ENCODE results near the gene VCP. TPM values are rescaled to one million over a fixed set of nuclear protein-coding genes. Genes with fewer than 3 reads are reported as not detected.
"Not testable (repeated sequence)": the region's sequence is repeated elsewhere in the genome, so short reads cannot be mapped to it uniquely, and the experiment has no call there.

Gene VCP
- total RNA-seq, 4 donors from 2014 or later = 129 to 185 (median 171) TPM

DNA sequence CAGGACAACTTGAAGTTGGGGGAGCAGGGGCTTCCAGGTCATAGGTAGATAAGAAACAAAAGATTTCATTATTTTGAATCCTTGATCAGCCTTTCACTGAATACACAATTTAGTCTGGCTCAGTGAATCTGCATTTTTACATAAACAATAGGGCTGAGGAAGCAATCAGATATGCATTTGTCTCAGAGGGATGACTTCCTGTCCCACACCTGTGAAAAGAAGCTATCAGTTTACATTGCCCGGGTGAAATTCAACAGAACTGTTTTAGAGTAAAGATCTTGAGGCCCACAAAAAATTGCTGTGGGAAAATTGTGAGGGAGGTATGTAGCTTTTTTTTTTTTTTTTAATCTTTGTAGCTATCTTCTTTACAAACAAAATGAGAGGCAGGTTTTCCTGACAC lies 44.6 kb downstream of the VCP start:
- no peak overlapping the region for H3K27ac ChIP-seq (replicated peaks in 1 of 4)
- no peak overlapping the region for H3K4me3 ChIP-seq
- no peaks in the 10 kb centered on the region for H3K27me3 ChIP-seq
- peaks cover 0 to 3% (median 0%) of the 10 kb centered on the region in 4 donors for H3K4me1 ChIP-seq
- intact Hi-C loops (cut with DNase I) = no loop called here
- H3K36me3 ChIP-seq = peaks cover 0 to 22% (median 12%) of the 10 kb centered on the region in 4 donors
- no peak for DNase-seq (ENCODE audit: extremely low spot score)
- H3K9me3 ChIP-seq = no peaks in the 10 kb centered on the region
- WGBS = 31% methylated on average over 1 of the region's 1 CpG
- TF ChIP-seq EP300 (IDR thresholded peaks at IDR 0.05) (no peak), CTCF (IDR thresholded peaks at IDR 0.05) (no peak), POLR2AphosphoS5 (IDR thresholded peaks at IDR 0.05) (no peak), POLR2A (IDR thresholded peaks at IDR 0.05; ENCODE audit: low read depth) (no peak)

DNA sequence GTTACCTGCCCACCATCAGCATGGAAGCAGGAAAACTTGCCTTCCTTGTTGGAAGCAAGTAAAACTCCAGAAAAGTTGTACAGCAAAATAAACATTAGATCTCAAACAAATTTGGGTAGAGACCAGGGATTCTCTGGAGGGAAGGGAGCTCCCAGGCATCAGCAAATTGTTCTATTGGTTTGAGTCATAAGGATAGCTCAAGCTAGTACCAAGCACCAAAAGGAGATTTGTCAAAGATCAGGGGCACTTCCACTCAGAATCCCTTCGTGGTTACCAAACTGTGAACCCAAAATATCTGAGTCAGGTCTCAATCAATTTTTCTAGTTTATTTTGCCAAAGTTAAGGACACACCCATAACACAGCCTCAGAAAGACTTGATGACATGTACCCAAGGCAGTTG lies 45.1 kb downstream of the VCP start:
- TF ChIP-seq CTCF (IDR thresholded peaks at IDR 0.05) (no peak), EP300 (IDR thresholded peaks at IDR 0.05) (no peak), POLR2AphosphoS5 (IDR thresholded peaks at IDR 0.05) (no peak), POLR2A (IDR thresholded peaks at IDR 0.05; ENCODE audit: low read depth) (no peak)
- peaks cover 0 to 3% (median 0%) of the 10 kb centered on the region in 4 donors for H3K4me1 ChIP-seq
- no peaks in the 10 kb centered on the region for H3K27me3 ChIP-seq

GRCh38 chr9:35026671-35027070 lies 45.8 kb downstream of the VCP start:
- WGBS = 85% methylated on average over 3 of the region's 3 CpGs

More for the DNA sequence above, 45.1 kb downstream of the VCP start:
- DNase-seq (ENCODE audit: extremely low spot score) = no peak
- Histone ChIP-seq H3K9me3 (no peaks in the 10 kb centered on the region), H3K36me3 (peaks cover 4 to 22% (median 14%) of the 10 kb centered on the region in 4 donors), H3K4me3 (no peak overlapping the region), H3K27ac (replicated peaks in 1 of 4) (no peak overlapping the region)
- 86% methylated on average over 1 of the region's 1 CpG for WGBS
- intact Hi-C loops (cut with DNase I) = no loop called here

GRCh38 chr9:35023443-35023842 lies 49.0 kb downstream of the VCP start:
- H3K4me3 ChIP-seq; H3K27me3 ChIP-seq; intact Hi-C loops (cut with DNase I); H3K9me3 ChIP-seq; H3K4me1 ChIP-seq; DNase-seq (ENCODE audit: extremely low spot score); H3K27ac ChIP-seq (replicated peaks in 1 of 4): not testable (repeated sequence)
- WGBS = 64% methylated on average over 5 of the region's 5 CpGs
- peaks cover 12 to 50% (median 32%) of the 10 kb centered on the region in 4 donors for H3K36me3 ChIP-seq

More at GRCh38 chr9:35026671-35027070, 45.8 kb downstream of the VCP start:
- Histone ChIP-seq H3K27me3 (no peaks in the 10 kb centered on the region), H3K4me1 (peaks cover 0 to 3% (median 0%) of the 10 kb centered on the region in 4 donors), H3K27ac (replicated peaks in 1 of 4) (no peak overlapping the region), H3K36me3 (peaks cover 6 to 26% (median 19%) of the 10 kb centered on the region in 4 donors), H3K9me3 (no peaks in the 10 kb centered on the region), H3K4me3 (no peak overlapping the region)
- TF ChIP-seq POLR2AphosphoS5 (IDR thresholded peaks at IDR 0.05) = no peak
- no peak for TF ChIP-seq EP300 (IDR thresholded peaks at IDR 0.05)
- TF ChIP-seq CTCF (IDR thresholded peaks at IDR 0.05) = no peak
- no peak for TF ChIP-seq POLR2A (IDR thresholded peaks at IDR 0.05; ENCODE audit: low read depth)
- intact Hi-C loops (cut with DNase I) = no loop called here
- DNase-seq (ENCODE audit: extremely low spot score) = no peak

- Histone ChIP-seq H3K27ac (replicated peaks in 1 of 4) (no peak overlapping the region), H3K4me1 (no peaks in the 10 kb centered on the region), H3K9me3 (peaks cover 0 to 9% (median 7%) of the 10 kb centered on the region in 4 donors), H3K36me3 (peaks cover 12 to 73% (median 41%) of the 10 kb centered on the region in 4 donors), H3K27me3 (no peaks in the 10 kb centered on the region), H3K4me3 (no peak overlapping the region)
- no peak for TF ChIP-seq EP300 (IDR thresholded peaks at IDR 0.05)
- no peak for TF ChIP-seq CTCF (IDR thresholded peaks at IDR 0.05)
- no peak for TF ChIP-seq POLR2A (IDR thresholded peaks at IDR 0.05; ENCODE audit: low read depth)
- no peak for TF ChIP-seq POLR2AphosphoS5 (IDR thresholded peaks at IDR 0.05)
- DNase-seq (ENCODE audit: extremely low spot score) = peak; percentile 68
- intact Hi-C loops (cut with DNase I) = no loop called here
- WGBS = 81% methylated on average over 2 of the region's 2 CpGs
Observed at GRCh38 chr9:35014517-35014916, 57.9 kb downstream of the VCP start.

All from esophagus muscularis mucosa (tissue), 4 donors.